BLaER1 treated with 17β-estradiol and CSF1 and Interleukin-3, amounts not matched to agents 10 nM and 100 nM (cell line): ENCODE measurements around the gene OR6B2.

ENCODE experiments used
- H3K27ac ChIP-seq, 11 experiments: shearing (Covaris generic); formaldehyde crosslinking; 2 replicates each; pipeline ENCODE4 v1.8.1; 2022
- H3K27me3 ChIP-seq, 11 experiments: shearing (Covaris generic); formaldehyde crosslinking; 2 replicates each; pipeline ENCODE4 v1.8.1; 2022
- H3K36me3 ChIP-seq, 11 experiments: shearing (Covaris generic); formaldehyde crosslinking; 2 replicates each; pipeline ENCODE4 v1.8.1; 2022
- H3K4me1 ChIP-seq, 10 experiments: shearing (Covaris generic); formaldehyde crosslinking; 2 replicates each; pipeline ENCODE4 v1.8.1; 2022
- H3K4me2 ChIP-seq, 11 experiments: shearing (Covaris generic); formaldehyde crosslinking; 2 replicates each; pipeline ENCODE4 v1.8.1; 2022
- H3K4me3 ChIP-seq, 10 experiments: shearing (Covaris generic); formaldehyde crosslinking; 2 replicates each; pipeline ENCODE4 v1.8.1; 2022
- H3K9ac ChIP-seq, 11 experiments: shearing (Covaris generic); formaldehyde crosslinking; 2 replicates each; pipeline ENCODE4 v1.8.1; 2022
- H3K9me3 ChIP-seq, 11 experiments: shearing (Covaris generic); formaldehyde crosslinking; replicated peaks in 1 of 11; 2 replicates each; pipeline ENCODE4 v1.8.1; 2022
- H4K20me1 ChIP-seq, 11 experiments: shearing (Covaris generic); formaldehyde crosslinking; 2 replicates each; pipeline ENCODE4 v1.8.1; 2022
- Cebpa-rat ChIP-seq, 11 experiments: shearing (Covaris generic); IDR thresholded peaks; 2 replicates each; pipeline ENCODE4 v1.8.1; 2022

Gene OR6B2

GRCh38 chr2:240021488-240022104, 8.6 kb downstream of the OR6B2 start:
- Histone ChIP-seq H3K9me3 (no peaks in the 10 kb centered on the region), H3K9ac (no peak overlapping the region), H4K20me1 (peaks cover 11 to 79% (median 57%) of the 10 kb centered on the region in 11 experiments; a peak in 21 of 22 replicates), H3K4me1 (peaks cover 12 to 24% (median 15%) of the 10 kb centered on the region in 10 experiments), H3K27me3 (no peaks in the 10 kb centered on the region), H3K36me3 (peaks cover 45 to 57% (median 49%) of the 10 kb centered on the region in 11 experiments), H3K4me3 (no peak overlapping the region), H3K4me2 (no peak overlapping the region), H3K27ac (no peak overlapping the region)
- no peak for TF ChIP-seq Cebpa-rat (IDR thresholded peaks at IDR 0.05)

- Histone ChIP-seq H3K27ac (no peak overlapping the region), H3K9ac (no peak overlapping the region), H3K4me3 (no peak overlapping the region), H3K9me3 (no peaks in the 10 kb centered on the region), H3K36me3 (peaks cover 78 to 91% (median 83%) of the 10 kb centered on the region in 11 experiments), H3K4me2 (no peak overlapping the region), H3K27me3 (no peaks in the 10 kb centered on the region), H4K20me1 (peaks cover 14 to 94% (median 79%) of the 10 kb centered on the region in 11 experiments; a peak in 21 of 22 replicates), H3K4me1 (peaks cover 0 to 7% (median 3%) of the 10 kb centered on the region in 10 experiments; a peak in 14 of 20 replicates)
- TF ChIP-seq Cebpa-rat (IDR thresholded peaks at IDR 0.05) = no peak
Observed at GRCh38 chr2:240018071-240018750, 12.0 kb downstream of the OR6B2 start.

- H3K4me3 ChIP-seq = no peak overlapping the region
- H3K4me2 ChIP-seq = no peak overlapping the region
- peaks cover 95 to 100% (median 98%) of the 10 kb centered on the region in 11 experiments for H3K36me3 ChIP-seq
- H3K27ac ChIP-seq = no peak overlapping the region
- no peaks in the 10 kb centered on the region for H3K27me3 ChIP-seq
- H3K9ac ChIP-seq = no peak overlapping the region
- TF ChIP-seq Cebpa-rat (IDR thresholded peaks at IDR 0.05) = no peak
- peaks cover 6 to 64% (median 46%) of the 10 kb centered on the region in 11 experiments; a peak in 20 of 22 replicates for H4K20me1 ChIP-seq
- H3K9me3 ChIP-seq = no peaks in the 10 kb centered on the region
- H3K4me1 ChIP-seq = no peaks in the 10 kb centered on the region
Observed at GRCh38 chr2:240014327-240014726, 15.9 kb downstream of the OR6B2 start.

GRCh38 chr2:240013343-240013742, 16.9 kb downstream of the OR6B2 start:
- Histone ChIP-seq H3K4me2 (no peak overlapping the region), H4K20me1 (peaks cover 4 to 60% (median 47%) of the 10 kb centered on the region in 11 experiments; a peak in 21 of 22 replicates), H3K4me3 (no peak overlapping the region), H3K27ac (no peak overlapping the region), H3K9me3 (no peaks in the 10 kb centered on the region), H3K4me1 (no peaks in the 10 kb centered on the region), H3K36me3 (peaks cover 95 to 100% (median 98%) of the 10 kb centered on the region in 11 experiments), H3K27me3 (no peaks in the 10 kb centered on the region), H3K9ac (no peak overlapping the region)
- TF ChIP-seq Cebpa-rat (IDR thresholded peaks at IDR 0.05) = no peak

- Histone ChIP-seq H4K20me1 (peaks cover 0 to 50% (median 14%) of the 10 kb centered on the region in 11 experiments; a peak in 10 of 22 replicates), H3K9me3 (no peaks in the 10 kb centered on the region), H3K9ac (no peak overlapping the region), H3K4me3 (no peak overlapping the region), H3K27ac (no peak overlapping the region), H3K27me3 (no peaks in the 10 kb centered on the region), H3K36me3 (peaks cover 97 to 100% (median 99%) of the 10 kb centered on the region in 11 experiments), H3K4me2 (no peak overlapping the region), H3K4me1 (no peaks in the 10 kb centered on the region)
- TF ChIP-seq Cebpa-rat (IDR thresholded peaks at IDR 0.05) = no peak
Observed at GRCh38 chr2:240002983-240003382, 27.2 kb downstream of the OR6B2 start.

GRCh38 chr2:240000671-240001070, 29.6 kb downstream of the OR6B2 start:
- H3K9me3 ChIP-seq = no peaks in the 10 kb centered on the region
- H3K4me2 ChIP-seq = no peak overlapping the region
- H4K20me1 ChIP-seq = peaks cover 0 to 50% (median 4%) of the 10 kb centered on the region in 11 experiments; a peak in 6 of 22 replicates
- H3K36me3 ChIP-seq = peaks cover 85 to 100% (median 94%) of the 10 kb centered on the region in 11 experiments
- no peak overlapping the region for H3K4me3 ChIP-seq
- no peaks in the 10 kb centered on the region for H3K4me1 ChIP-seq
- H3K27me3 ChIP-seq = no peaks in the 10 kb centered on the region
- H3K9ac ChIP-seq = no peak overlapping the region
- no peak overlapping the region for H3K27ac ChIP-seq
- no peak for TF ChIP-seq Cebpa-rat (IDR thresholded peaks at IDR 0.05)

- Histone ChIP-seq H3K36me3 (peaks cover 75 to 100% (median 90%) of the 10 kb centered on the region in 11 experiments), H3K4me1 (no peaks in the 10 kb centered on the region), H3K9me3 (no peaks in the 10 kb centered on the region), H4K20me1 (peaks cover 0 to 67% (median 7%) of the 10 kb centered on the region in 11 experiments; a peak in 7 of 22 replicates), H3K27me3 (no peaks in the 10 kb centered on the region), H3K4me2 (no peak overlapping the region), H3K27ac (no peak overlapping the region), H3K4me3 (no peak overlapping the region), H3K9ac (no peak overlapping the region; a peak in 2 of 22 replicates)
- no peak for TF ChIP-seq Cebpa-rat (IDR thresholded peaks at IDR 0.05)
Observed at GRCh38 chr2:239997686-239998409, 32.4 kb downstream of the OR6B2 start.

GRCh38 chr2:239994086-239994485, 36.1 kb downstream of the OR6B2 start:
- Histone ChIP-seq H3K9me3 (no peaks in the 10 kb centered on the region), H3K4me1 (peaks cover 0 to 16% (median 6%) of the 10 kb centered on the region in 10 experiments; a peak in 6 of 20 replicates), H3K27ac (no peak overlapping the region), H3K27me3 (no peaks in the 10 kb centered on the region), H3K9ac (no peak overlapping the region), H4K20me1 (peaks cover 0 to 51% (median 7%) of the 10 kb centered on the region in 11 experiments; a peak in 7 of 22 replicates), H3K4me2 (no peak overlapping the region), H3K4me3 (no peak overlapping the region), H3K36me3 (peaks cover 63 to 93% (median 80%) of the 10 kb centered on the region in 11 experiments)
- TF ChIP-seq Cebpa-rat (IDR thresholded peaks at IDR 0.05) = no peak

- H4K20me1 ChIP-seq = peaks cover 0 to 50% (median 7%) of the 10 kb centered on the region in 11 experiments; a peak in 7 of 22 replicates
- peaks cover 63 to 93% (median 80%) of the 10 kb centered on the region in 11 experiments for H3K36me3 ChIP-seq
- peaks cover 0 to 16% (median 6%) of the 10 kb centered on the region in 10 experiments; a peak in 6 of 20 replicates for H3K4me1 ChIP-seq
- H3K27me3 ChIP-seq = no peaks in the 10 kb centered on the region
- H3K4me3 ChIP-seq = no peak overlapping the region
- no peak overlapping the region for H3K27ac ChIP-seq
- peak overlapping the region in 1 of 11 experiments; percentile 14; a peak in 1 of 22 replicates for H3K9ac ChIP-seq
- H3K4me2 ChIP-seq = no peak overlapping the region
- no peaks in the 10 kb centered on the region for H3K9me3 ChIP-seq
- no peak for TF ChIP-seq Cebpa-rat (IDR thresholded peaks at IDR 0.05)
Observed at GRCh38 chr2:239993291-239993690, 36.9 kb downstream of the OR6B2 start.
